Stimulated activated CD4-positive, alpha-beta T cell treated with anti-CD3 and anti-CD28 coated beads, Interleukin-2, amount 100 ng/mL, for 4 hours (primary cell): ENCODE measurements around the gene STRADB.
A peak's percentile ranks its signal among the peaks of the same experiment; 100 is the strongest.
"Not testable (repeated sequence)": the region's sequence is repeated elsewhere in the genome, so short reads cannot be mapped to it uniquely, and the experiment has no call there.

Experiments used
- DNase-seq: peaks from one replicate; pipeline ENCODE4 v3.0.0-alpha.2; 2020; ENCODE audit warnings: low read depth

Gene STRADB

DNA sequence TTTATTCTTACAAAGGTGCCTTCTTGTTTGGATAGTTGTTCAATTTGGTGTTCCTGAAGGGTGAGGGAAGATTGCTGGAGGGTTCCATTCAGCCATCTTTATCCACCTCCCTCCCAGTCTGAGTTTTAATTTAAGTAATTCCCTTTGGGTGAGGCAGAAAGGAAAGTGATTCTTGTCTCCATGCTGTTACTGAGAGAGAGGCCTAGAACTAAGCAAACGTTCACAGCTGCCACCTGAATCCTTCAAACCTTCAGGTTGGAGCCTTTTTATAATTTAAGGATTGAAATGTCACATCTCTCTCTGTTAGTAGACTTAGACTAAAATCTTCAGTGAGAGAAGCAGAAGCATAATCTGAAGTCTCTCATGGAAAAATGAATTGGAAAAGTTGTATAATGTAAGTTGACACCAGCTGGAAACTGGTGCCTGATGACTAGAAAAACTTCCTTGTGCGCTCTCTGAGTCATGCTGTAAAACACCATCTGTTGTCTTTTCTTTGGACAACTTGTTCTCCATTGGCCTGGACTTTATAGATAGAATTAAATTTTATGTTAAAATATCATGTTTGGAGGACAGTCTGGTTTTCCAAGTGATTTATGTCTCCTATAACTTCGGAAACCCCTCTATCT, 14.6 kb downstream of the STRADB start:
- no peak for DNase-seq

DNA sequence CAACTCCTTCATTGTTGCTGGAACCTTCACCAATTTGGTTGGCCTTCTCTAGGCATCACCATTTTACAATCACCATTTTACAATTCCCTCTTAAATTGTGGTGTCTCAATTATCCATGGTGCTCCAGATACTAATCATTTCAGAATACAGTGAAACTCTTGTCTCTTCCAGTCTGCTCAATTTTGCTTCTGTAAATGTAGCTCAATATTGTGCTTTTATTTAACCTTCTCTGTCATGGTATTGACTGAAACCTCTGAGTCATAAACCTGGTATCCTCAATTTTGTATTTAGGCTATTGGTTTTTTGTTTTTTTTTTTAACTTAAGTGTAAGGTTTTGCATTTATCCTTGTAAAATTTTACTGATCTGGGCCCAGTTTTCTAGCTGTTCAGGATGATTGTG, 16.1 kb downstream of the STRADB start:
- DNase-seq = no peak

DNA sequence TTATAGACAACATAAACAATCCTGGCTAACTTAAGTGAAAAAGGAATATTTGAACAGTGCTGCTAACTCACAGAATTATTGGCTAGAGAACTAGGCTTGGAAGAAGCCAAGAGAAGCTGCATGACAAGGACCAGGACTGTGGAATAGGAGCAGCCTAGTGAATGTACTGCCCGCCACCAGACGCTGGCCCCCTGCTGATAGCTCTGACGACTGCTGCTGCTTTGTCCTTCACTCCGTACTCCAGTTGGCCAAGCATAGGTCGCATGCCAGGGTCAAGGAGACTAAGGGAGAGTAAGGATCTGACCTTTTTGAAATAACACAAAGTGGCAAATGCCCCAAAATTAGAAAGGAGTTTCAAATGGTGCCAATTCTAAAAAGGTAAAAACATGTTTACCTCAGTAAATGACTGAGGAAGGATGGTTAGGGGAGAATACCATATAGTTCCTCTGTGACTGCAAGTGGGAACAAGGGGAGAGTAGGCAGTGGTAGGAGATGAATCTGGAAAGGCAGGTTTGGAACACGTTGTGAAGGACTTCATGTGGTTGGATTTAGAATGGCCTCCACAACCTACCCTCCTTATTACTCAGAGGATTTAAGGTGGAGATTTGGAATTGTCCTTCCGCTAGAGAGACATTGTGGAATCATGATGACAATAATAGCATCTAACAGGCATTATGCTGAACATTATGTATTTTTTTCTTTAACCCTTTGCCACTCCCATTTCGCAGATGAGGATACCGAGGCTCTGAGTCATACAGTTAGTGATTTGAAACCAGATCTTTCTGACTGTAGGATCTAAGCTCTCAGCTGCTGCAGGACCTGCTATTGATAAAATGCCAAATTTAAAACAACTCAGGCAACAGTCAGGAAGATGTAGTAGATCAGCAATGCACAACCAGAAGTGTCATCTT, 19.5 kb downstream of the STRADB start:
- no peak for DNase-seq

DNA sequence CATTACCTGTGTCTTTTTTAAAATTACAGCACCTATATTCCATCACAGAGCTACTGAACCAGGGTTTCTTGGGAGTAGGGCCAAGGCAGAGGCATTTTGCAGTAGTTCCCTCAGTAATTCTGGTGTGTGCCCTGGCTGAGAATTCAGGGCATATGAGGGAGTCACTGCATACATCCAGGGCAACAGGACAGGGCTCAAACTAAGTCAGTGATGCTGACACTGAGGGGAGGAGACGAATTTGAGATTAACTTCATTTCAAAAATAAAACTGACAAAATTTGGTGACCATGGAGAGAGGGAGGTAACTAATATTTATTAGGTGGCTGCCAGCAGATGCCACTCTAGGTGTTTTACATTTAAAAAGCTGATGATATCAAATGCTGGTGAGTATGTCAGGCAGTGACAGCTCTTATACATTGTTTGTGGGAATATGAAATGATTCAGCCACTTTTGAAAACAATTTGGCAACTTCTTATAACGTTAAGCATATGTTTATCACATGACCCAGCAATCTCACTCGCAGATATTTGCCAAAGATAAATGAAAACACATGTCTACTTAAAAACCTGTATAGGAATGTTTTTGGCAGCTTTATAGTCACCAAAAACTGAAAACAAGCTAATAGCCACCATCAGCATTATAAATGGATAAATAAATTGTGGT, 20.3 kb downstream of the STRADB start:
- no peak for DNase-seq

DNA sequence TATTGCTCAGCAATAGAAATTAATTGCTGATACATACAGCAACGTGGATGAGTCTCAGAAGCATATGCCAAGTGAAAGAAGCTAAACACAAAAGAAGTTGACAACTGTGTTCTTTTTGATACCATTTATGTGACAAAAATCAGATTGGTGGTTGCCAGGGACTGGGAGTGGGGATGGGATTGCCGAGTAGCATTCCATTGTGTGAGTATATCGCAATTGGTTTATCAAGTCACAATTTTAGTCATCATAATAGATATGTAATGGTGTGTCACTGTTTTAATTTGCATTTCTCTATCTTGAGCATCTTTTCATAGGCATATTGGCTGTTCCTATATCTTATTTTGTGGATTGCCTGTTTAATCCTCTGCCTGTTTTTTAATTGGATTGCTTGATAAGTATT, 20.9 kb downstream of the STRADB start:
- no peak for DNase-seq

DNA sequence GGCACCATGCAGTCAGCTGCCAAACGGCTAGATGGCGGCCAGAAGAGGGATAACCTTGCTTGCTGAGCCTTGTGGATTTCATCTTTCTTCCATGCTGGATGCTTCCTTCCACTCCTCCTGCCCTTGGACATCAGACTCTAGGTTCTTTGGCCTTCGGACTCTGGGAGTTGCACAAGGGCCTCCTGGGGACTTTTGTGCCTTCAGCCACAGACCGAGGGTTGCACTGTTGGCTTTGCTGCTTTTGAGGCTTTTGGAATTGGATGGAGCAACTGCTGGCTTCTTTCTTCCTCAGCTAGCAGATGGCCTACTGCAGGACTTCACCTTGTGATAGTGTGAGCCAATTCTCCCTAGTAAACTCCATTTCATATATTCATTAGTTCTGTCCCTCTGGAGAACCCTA, 31.0 kb downstream of the STRADB start:
- DNase-seq = no peak

DNA sequence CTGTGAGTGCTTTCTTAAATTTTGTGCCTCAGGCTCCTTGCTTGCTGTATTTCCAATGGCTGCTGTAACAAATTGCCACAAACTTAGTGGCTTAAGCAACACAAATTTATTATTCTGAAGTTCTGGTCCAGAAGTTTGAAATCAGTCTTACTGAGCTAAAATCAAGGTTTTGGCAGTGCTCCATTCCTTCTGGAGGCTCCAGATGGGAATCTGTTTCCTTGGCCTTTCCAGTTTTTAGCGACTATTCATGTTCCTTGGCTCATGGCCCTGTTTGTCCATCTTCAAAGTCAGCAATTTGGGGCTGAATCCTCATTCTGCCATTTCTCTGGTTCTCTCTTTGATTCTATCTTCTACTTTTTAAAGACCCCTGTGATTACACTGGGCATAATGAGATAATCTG, 31.8 kb downstream of the STRADB start:
- DNase-seq = no peak

DNA sequence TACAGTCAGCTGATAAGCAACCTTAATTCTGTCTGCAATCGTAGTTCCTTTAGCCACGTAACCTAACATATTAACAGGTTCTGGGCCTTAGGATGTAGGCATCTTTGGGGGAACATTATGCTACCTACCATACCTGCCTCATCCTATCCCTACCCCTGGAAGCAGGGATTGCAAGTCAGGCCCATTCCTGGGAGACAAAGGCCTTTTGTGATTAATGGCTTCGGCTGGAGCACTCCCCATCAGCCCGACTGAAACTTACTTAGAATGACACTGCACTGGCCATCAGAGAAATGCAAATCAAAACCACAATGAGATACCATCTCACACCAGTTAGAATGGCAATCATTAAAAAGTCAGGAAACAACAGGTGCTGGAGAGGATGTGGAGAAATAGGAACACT, 32.2 kb downstream of the STRADB start:
- DNase-seq = not testable (repeated sequence)

DNA sequence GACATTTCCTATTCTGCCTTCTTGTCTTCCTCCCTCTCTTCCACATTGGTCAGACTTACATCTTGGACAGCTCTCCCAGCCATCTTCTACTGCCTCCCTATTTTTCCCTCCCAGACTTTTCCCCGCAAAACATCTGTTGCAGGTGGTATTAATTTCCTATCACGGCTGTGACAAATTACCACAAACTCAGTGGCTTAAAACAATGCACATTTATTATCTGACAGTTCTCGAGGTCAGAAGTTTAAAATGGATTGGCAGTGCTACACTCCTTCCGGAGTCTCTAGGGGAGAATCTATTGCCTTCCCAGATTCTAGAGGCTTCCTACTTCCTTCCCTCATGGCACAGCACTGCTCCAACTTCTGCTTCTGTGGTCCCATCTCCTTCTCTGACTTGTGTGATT, 33.3 kb downstream of the STRADB start:
- no peak for DNase-seq

DNA sequence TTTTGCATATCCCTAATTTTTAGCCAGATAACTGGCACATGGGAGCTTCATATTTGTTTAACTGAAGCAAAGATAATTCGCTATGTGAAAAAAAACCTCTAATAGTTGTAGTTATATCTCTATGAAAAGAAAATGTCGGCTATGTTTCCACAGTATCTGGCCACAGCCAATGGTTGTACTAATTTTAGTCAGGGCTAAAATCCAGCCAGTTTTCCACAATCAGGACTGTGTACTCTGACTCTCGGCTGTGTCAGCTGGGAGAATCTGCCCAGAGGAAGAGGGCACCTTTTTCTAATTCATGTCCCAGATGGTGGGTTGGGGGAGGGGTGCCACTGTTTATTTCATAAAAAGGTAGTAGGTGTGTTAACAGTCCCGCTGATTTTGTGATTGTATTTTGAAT, 38.8 kb downstream of the STRADB start:
- DNase-seq = no peak

DNA sequence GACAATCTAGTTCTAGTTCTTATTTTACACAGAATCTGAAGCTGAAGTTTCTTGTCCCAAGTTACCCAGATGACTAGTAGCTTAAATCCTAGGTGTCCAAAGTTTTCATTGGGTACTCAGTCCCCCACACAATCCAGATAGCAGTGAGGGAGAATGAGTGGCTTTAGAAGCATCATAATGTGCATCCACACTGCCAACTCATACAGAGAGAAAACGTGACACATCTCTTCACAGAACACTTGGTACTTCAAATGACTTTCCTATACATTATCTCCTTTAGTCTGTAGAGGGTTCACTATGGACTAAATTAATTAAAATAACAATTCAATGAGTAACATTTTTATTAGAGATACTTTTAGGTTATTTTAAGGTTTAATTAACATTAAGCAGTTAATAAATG, 45.2 kb downstream of the STRADB start:
- no peak for DNase-seq

DNA sequence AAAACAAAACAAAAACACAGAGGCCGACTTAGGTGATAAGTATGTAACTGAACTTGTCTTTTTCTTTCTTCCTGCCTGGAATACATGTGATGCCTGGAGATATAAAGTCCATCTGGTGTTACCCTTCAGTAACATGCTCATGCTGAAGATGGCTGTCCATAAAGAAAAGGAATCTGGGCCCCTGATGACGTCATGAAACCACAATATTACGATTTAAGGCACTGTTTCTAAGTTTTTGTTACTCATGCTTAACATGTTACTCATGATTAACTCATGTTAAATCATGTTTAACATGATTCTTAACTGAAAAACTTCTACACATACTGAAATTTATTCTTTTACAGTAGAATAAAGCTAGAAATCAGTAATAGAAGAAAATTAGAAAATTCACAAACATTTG, 49.0 kb downstream of the STRADB start:
- DNase-seq = no peak

DNA sequence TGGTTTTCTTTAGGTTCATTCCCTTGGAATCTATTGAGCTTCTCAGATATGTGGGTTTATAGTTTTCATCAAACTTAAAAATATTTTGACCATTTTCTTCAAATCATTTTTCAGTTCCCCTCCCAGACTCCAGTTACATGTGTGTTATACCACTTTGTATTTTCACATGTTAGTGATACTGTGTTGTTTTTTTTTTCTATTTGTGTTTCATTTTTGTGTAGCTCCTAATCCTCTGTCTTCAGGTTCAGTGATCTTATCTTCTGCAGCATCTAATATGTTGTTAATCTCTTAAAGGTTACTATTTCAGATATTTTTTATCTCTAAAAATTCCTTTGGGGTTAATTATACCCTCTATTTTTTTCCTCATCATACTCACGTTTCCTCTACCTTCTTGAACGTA, 51.2 kb downstream of the STRADB start:
- no peak for DNase-seq

DNA sequence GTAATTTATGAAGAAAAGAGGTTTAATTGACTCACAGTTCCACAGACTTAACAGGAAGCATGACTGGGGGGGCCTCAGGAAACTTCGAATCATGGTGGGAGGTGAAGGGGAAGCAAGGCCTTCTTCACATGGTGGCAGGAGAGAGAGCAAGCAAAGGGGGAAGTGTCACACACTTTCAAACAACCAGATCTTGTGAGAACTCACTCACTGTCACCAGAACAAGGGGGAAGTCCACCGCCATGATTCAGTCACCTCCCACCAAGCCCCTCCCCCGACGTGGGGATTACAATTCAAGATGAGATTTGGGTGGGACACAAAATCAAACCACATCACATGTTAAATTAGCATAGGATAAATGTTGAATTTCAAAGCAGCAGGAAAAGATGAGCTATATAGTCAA, 56.2 kb downstream of the STRADB start:
- peak; percentile 18 for DNase-seq

DNA sequence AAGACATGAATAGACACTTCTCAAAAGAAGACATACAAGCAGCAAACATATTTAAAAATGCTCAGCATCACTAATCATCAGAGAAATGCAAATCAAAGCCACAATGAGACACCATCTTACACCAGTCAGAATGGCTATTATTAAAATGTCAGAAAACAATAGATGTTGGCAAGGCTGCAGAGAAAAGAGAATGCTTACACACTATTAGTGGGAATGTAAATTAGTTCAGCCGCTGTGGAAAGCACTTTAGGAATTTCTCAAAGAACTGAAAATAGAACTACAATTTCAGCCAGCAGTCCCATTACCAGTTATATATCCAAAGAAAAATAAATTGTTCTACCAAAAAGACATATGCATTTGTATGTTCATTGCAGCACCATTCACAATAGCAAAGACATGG, 61.7 kb downstream of the STRADB start:
- no peak for DNase-seq

DNA sequence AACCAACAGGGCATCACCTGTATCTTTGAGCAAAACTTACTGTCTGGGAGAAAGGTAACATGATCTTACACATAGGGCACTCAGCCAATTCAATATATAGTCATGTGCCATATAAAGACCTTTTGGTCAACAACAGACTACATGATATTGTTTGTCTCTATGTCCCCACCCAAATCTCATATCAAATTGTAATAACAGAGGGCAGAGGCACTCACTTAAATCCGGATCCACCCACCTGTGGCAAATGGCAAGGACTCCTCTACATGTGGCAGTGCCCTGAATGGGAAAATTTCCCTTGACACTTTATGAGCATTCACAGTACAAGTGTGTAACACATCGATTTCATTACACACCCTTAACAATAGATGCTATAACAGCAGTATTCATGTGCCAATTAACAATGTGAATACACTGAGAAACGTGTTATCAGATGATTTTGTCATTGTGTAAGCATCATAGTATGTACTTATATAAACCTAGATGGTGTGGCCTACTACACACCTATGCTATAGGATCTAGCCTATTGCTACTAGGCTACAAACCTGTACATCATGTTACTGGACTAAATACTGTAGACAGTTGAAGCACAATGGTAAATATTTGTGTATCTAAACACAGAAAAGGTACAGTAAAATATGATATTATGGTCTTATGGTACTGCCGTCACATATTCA, 64.2 kb downstream of the STRADB start:
- no peak for DNase-seq

DNA sequence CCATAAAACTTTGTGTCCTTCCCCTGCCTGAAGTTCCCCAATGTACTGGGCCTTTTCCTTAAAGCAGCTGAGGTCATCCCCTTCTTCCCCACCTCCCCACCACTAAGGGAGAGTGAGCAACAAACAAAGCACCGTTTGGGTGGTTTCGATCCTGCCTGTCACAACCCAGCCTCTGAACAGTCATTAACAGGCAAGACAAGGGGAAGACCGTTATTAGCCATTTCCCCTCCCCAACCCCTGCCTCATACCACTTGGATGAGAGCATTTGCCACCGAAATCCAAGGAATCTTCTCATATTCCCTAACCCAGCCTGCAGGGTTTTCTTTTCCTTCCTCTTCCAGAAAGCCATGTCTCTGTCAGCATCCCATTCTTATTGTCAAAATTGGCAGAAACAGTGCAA, 65.6 kb downstream of the STRADB start:
- no peak for DNase-seq

DNA sequence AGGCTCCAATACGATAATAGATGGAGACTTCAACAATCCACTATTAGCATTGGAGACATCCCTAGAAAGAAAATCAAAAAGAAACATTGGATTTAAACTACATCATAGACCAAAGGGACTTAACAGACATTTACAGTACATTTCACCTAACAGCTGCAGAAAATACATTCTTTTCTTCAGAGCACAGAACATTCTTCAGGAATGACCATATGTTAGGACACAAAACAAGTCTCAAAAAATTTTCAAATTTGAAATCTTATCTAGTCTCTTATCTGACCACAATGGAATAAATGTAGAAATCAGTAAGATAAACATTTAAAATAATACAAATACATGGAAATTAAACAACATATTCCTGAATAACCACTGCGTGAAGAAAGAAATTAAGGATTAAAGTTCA, 68.7 kb downstream of the STRADB start:
- DNase-seq = no peak

DNA sequence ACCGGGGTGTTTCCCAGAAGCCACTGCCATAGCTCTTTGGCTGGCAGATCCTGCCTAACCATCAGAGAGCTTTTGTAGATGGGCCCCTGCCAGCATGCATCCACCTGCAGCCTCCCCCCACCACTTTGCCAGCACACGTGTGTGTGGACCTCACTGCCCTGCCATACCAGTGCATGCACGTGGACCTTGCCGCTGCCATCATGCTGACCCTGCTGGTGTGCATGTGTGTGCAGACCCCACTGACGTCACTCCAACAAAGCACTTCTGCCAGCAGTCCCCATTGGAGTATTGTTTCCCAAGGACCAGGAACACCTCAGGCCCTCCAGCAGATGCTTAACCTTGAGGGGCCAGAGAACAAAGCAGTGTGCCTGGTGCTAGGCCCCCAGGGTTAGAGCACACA, 71.4 kb downstream of the STRADB start:
- no peak for DNase-seq

DNA sequence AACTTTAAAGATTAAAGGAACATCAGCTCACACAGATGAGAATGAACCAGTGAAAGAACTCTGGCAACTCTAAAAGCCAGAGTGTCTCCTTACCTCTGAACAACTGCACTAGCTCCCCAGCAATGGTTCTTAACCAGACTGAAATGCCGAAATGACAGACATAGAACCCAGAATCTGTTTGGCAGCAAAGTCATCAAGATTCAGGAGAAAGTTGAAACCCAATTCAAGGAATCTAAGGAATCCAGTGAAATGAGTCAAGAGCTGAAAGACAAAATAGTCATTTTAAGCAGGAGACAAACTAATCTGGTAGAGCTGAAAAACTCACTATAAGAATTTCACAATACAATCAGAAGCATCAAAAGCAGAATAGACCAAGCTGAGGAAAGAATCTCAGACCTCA, 72.0 kb downstream of the STRADB start:
- no peak for DNase-seq
